ENCODE results near the gene UTP20. TPM values are rescaled to one million over a fixed set of nuclear protein-coding genes. Genes with fewer than 3 reads are reported as not detected.

Gene UTP20
- total and polyA plus RNA-seq, 2 donors (not counting 1 experiment from before 2014, with no cell fraction given): 3.0 to 19.7 TPM

DNA sequence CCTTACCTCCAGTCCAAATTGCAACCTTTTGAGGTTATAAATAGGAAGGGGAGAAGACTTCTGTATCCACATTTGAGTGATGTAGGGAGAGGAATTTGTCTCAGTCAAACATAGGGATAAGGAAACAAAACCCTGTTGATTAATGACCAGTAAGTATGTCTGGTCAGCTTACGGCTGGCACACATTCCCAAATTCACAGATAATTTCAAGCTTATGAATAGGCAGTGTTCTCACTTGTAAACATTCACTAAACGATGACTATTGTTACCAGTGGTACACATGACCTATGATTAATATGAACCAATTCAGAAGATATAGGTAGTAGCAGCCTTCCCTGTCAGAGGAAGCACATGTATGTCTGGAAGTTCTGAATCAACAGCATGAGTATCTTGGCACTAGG is 36.8 kb upstream of the UTP20 start:
- intact Hi-C loops (cut with micrococcal nuclease): no loop called here
- H3K27me3 ChIP-seq (replicated peaks in 1 of 4; ENCODE audit: control extremely low read depth in 1 of 4, control insufficient read depth in 3 of 4, insufficient read depth in 4 of 4, low read length in 3 of 4): peaks cover 0 to 3% (median 0%) of the 10 kb centered on the region in 4 experiments

DNA sequence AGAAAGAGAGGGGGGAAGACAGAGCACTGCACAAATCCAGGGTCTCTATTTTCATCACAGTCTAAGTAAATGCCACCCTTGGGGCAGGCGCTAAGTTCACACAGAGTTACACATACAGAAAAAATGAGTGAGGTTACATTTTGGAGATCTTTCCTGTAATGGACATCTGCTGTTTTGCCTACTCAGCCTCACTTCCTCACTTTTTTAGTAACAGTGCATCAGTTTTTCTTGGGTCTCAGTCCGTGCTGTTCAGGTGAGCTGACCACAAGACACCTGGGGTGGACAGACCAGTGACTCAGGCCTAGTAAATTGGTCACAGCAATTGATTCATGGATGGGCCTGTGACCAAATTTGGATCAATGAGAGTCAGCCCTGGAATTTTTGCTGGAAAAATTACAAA is 36.3 kb upstream of the UTP20 start:
- Mint-ChIP-seq H3K27ac (no peak overlapping the region), H3K4me3 (no peak overlapping the region), H3K27me3 (peaks cover 3% of the 10 kb centered on the region), H3K4me1 (no peaks in the 10 kb centered on the region), H3K9me3 (ENCODE audit: insufficient read depth) (no peaks in the 10 kb centered on the region)
- TF ChIP-seq, protein P1, sequence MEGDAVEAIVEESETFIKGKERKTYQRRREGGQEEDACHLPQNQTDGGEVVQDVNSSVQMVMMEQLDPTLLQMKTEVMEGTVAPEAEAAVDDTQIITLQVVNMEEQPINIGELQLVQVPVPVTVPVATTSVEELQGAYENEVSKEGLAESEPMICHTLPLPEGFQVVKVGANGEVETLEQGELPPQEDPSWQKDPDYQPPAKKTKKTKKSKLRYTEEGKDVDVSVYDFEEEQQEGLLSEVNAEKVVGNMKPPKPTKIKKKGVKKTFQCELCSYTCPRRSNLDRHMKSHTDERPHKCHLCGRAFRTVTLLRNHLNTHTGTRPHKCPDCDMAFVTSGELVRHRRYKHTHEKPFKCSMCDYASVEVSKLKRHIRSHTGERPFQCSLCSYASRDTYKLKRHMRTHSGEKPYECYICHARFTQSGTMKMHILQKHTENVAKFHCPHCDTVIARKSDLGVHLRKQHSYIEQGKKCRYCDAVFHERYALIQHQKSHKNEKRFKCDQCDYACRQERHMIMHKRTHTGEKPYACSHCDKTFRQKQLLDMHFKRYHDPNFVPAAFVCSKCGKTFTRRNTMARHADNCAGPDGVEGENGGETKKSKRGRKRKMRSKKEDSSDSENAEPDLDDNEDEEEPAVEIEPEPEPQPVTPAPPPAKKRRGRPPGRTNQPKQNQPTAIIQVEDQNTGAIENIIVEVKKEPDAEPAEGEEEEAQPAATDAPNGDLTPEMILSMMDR (IDR thresholded peaks at IDR 0.05): no peak
- TF ChIP-seq EZH2 (IDR thresholded peaks at IDR 0.05; ENCODE audit: borderline replicate concordance, insufficient read depth, low read depth, low read length, poor library complexity, severe bottlenecking): no peak
- ChIA-PET CTCF (no interaction called here), POLR2A (no interaction called here)
- Histone ChIP-seq H2AFZ (ENCODE audit: insufficient read depth, low read depth, low read length, poor library complexity, severe bottlenecking) (no peak overlapping the region), H3K36me3 (replicated peaks in 1 of 2; ENCODE audit: control extremely low read depth in 1 of 2, control insufficient read depth in 1 of 2, extremely low read depth in 1 of 2, insufficient read depth in 2 of 2, low read length in 1 of 2) (no peaks in the 10 kb centered on the region), H3K27ac (ENCODE audit: low read length in 2 of 2) (no peak overlapping the region), H3K4me2 (replicated peaks; ENCODE audit: low read depth, low read length, poor library complexity, severe bottlenecking) (no peak overlapping the region), H3K4me1 (ENCODE audit: control insufficient read depth in 2 of 2, insufficient read depth in 2 of 2, low read length in 2 of 2) (no peaks in the 10 kb centered on the region), H3K79me2 (ENCODE audit: control insufficient read depth, insufficient read depth, low read length) (no peaks in the 10 kb centered on the region), H4K20me1 (ENCODE audit: control insufficient read depth, insufficient read depth, low read length, poor library complexity, severe bottlenecking) (no peaks in the 10 kb centered on the region), H3K4me3 (ENCODE audit: control extremely low read depth in 1 of 5, extremely low read depth in 1 of 5, insufficient read depth in 1 of 5, low read depth in 2 of 5, low read length in 4 of 5) (no peak overlapping the region), H3K9ac (ENCODE audit: low read length) (no peak overlapping the region), H3K27me3 (replicated peaks in 1 of 4; ENCODE audit: control extremely low read depth in 1 of 4, control insufficient read depth in 3 of 4, insufficient read depth in 4 of 4, low read length in 3 of 4) (peaks cover 0 to 3% (median 0%) of the 10 kb centered on the region in 4 experiments), H3K9me3 (ENCODE audit: control extremely low read depth in 1 of 3, control insufficient read depth in 2 of 3, insufficient read depth in 1 of 3, low read length in 2 of 3) (peaks cover 0 to 15% (median 13%) of the 10 kb centered on the region in 3 donors)
- ATAC-seq (ENCODE audit: low read depth): no peak
- DNase-seq: no peak
- intact Hi-C loops (cut with micrococcal nuclease): no loop called here
- WGBS (ENCODE audit: insufficient coverage): 75% methylated on average over 1 of the region's 2 CpGs

More for the DNA sequence above, 36.8 kb upstream of the UTP20 start:
- Histone ChIP-seq H3K9ac (ENCODE audit: low read length) (no peak overlapping the region), H3K79me2 (ENCODE audit: control insufficient read depth, insufficient read depth, low read length) (no peaks in the 10 kb centered on the region), H2AFZ (ENCODE audit: insufficient read depth, low read depth, low read length, poor library complexity, severe bottlenecking) (no peak overlapping the region), H3K4me1 (ENCODE audit: control insufficient read depth in 2 of 2, insufficient read depth in 2 of 2, low read length in 2 of 2) (no peaks in the 10 kb centered on the region), H3K27ac (ENCODE audit: low read length in 2 of 2) (no peak overlapping the region), H4K20me1 (ENCODE audit: control insufficient read depth, insufficient read depth, low read length, poor library complexity, severe bottlenecking) (no peaks in the 10 kb centered on the region), H3K9me3 (ENCODE audit: control extremely low read depth in 1 of 3, control insufficient read depth in 2 of 3, insufficient read depth in 1 of 3, low read length in 2 of 3) (peaks cover 0 to 15% (median 13%) of the 10 kb centered on the region in 3 donors), H3K4me3 (ENCODE audit: control extremely low read depth in 1 of 5, extremely low read depth in 1 of 5, insufficient read depth in 1 of 5, low read depth in 2 of 5, low read length in 4 of 5) (no peak overlapping the region), H3K36me3 (replicated peaks in 1 of 2; ENCODE audit: control extremely low read depth in 1 of 2, control insufficient read depth in 1 of 2, extremely low read depth in 1 of 2, insufficient read depth in 2 of 2, low read length in 1 of 2) (no peaks in the 10 kb centered on the region), H3K4me2 (replicated peaks; ENCODE audit: low read depth, low read length, poor library complexity, severe bottlenecking) (no peak overlapping the region)
- Mint-ChIP-seq H3K27ac (no peak overlapping the region), H3K9me3 (ENCODE audit: insufficient read depth) (no peaks in the 10 kb centered on the region), H3K27me3 (peaks cover 3% of the 10 kb centered on the region), H3K4me3 (no peak overlapping the region), H3K4me1 (no peaks in the 10 kb centered on the region)
- no peak for ATAC-seq (ENCODE audit: low read depth)
- POLR2A ChIA-PET: no interaction called here
- DNase-seq: no peak
- no CpG with 5 or more reads among the region's 2 CpGs for WGBS (ENCODE audit: insufficient coverage)
- CTCF ChIA-PET: no interaction called here
- TF ChIP-seq EZH2 (IDR thresholded peaks at IDR 0.05; ENCODE audit: borderline replicate concordance, insufficient read depth, low read depth, low read length, poor library complexity, severe bottlenecking): no peak
- TF ChIP-seq, protein P1 (IDR thresholded peaks at IDR 0.05): no peak
